HG03103 (cell line): ENCODE data around the gene UFC1.
A peak's percentile ranks its signal among the peaks of the same experiment; 100 is the strongest.

Experiments
- ATAC-seq: cut with Tn5 transposase; IDR thresholded peaks from one replicate; pipeline ENCODE4 v1.9.1; 2021; ENCODE audit warnings: low read depth; ENCODE audit not compliant: unreplicated experiment

The UFC1 gene

GRCh38 chr1:161166669-161167548 lies 13.1 kb downstream of the UFC1 start:
- ATAC-seq, result no peak

- ATAC-seq, result no peak
These were observed 15.1 kb downstream of the UFC1 start for GRCh38 chr1:161168906-161169305.

DNA sequence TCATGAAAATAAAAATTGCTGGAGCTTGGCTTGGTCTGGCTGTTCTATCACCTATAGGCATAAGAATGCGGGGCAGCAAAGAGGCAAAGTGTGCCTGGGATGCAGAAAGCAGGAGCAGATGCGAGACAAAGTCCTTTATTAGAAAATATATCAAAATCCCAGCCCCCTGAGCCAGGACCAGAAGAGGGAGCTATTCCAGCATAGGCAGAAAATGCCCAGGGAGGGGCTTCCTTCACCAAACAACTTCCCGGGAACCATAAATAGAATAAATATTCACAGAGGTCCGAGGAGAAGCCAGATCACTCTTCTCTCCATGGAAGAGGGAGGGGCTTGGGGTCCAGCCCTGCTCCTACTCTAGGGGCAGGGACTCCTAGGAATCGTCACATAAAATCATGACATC lies 17.4 kb downstream of the UFC1 start:
- ATAC-seq, result no peak

- no peak for ATAC-seq
These were observed 17.9 kb downstream of the UFC1 start for GRCh38 chr1:161171696-161172095.

DNA sequence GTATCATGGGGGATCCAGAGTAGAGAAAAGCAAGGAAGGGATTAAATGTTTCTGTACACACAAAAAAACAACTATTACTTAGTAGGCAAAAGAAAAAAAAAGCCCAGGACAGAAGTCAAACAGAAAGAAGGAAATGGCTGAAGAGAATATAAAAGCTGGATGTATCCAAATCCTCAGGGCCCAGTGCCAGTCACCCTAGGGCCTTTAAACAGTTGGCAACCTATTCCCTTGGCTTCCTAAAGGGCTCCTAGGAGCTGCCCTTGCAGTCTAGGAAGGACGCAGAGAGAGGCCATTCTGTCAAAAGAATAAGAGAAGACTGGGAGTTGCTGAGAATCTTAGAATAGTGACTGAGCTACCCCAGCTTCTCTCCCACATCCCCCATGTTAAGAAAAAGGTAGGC lies 18.6 kb downstream of the UFC1 start:
- no peak for ATAC-seq

GRCh38 chr1:161172776-161173376 lies 19.1 kb downstream of the UFC1 start:
- ATAC-seq, result no peak

DNA sequence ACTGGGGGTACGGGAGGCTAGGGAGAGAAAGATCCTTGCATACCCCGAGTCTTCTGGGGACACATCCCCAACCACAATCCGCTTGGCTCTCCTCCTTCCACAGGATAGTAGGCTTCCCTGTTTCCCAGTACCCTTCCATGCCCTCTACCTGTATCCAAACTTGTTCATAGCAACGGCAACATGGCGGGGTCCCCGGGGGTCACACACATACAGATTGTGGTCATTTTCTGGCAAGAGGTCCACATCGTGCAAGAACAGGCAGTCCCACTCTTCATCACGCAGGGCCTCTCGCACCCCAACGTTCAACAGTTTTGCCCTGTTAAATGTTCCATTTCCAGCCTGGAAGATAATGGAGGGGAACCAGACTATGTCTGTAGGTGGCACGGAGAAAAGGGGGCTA lies 19.9 kb downstream of the UFC1 start:
- no peak for ATAC-seq

- ATAC-seq, result no peak
These were observed 21.1 kb downstream of the UFC1 start for GRCh38 chr1:161174911-161175310.

DNA sequence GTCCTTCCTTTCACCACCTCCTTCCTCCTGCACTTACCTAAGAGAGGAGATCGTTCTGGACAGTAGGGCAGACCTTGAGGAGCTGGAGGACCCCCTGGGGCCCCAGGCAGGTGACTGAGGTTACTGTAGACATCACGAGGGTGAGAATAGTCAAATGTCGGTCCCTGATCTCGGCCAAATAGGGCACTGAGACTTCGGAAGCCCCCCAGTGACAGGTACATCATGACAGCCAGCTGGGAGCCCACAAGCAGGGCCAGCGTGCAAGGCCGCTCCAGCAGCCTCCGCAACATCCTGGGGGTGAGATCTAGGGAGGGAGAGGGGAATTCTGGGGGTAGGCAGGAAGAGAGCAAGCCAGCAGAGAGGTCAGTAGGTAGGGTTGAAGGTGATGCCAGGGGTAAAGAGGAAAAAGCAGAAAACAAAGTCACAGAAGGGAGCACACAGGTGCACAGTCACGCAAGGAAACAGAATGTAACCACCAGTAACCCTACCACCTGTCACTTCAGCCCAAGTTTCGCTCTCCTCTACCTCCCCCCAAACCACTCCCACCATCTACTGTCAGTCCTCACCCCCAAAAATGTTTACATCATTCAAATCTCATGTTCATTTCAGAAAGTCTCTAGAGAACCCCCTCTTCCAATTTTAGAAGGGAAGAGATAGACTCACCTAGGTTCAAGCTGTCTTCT lies 22.1 kb downstream of the UFC1 start:
- ATAC-seq, result no peak

- ATAC-seq, result no peak
These were observed 22.8 kb downstream of the UFC1 start for GRCh38 chr1:161176468-161177111.

DNA sequence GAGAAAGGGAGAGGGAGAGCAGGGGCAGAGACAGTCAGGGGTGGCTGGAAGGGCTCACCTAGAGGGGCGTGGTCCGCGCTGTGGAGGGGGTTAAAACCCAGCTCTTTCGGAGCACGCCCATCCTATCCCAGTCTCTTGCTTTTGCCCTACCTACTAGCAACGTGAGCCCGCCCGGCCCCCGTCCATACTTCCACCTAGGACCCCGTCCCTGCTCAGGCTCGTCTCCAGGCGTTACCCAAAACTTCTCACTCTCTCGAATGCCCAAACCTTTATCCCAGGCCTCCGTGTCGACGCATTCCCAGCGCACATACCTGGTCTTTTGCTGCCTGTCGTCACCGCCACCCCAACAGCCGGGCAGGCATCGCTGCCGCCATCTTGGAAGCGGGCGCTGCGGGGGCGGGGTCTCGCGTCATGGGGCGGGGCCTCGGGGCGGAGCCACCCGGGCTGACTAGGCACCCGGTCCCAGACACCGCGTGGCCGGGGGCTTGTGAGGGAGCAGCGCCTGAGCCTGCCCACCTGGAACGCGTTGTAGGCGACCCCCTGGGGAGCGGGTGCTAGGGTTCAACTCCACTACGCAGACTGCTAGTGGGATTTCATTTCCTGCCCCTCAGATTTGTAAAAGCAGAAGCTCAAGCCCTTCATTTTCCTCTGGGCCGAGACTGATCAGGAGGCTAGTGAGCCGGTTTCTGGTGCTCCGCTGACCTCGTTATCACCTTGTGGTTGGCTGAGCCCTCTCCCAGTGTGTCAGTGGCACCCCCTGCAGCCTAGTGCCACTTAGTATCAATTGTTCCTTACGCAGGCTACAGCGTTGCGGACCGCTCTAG lies 23.5 kb downstream of the UFC1 start, which contains the start of gene B4GALT3:
TSS of gene B4GALT3 (minus strand) at position 396 of the 824 bp plus-strand sequence. CDS start 1,447 bp downstream, outside the sequence.
- peak; percentile 66 for ATAC-seq

GRCh38 chr1:161177936-161178244 lies 24.1 kb downstream of the UFC1 start:
- no peak for ATAC-seq

- no peak for ATAC-seq
These were observed 25.9 kb downstream of the UFC1 start for GRCh38 chr1:161179698-161180097.

- no peak for ATAC-seq
These were observed 26.9 kb downstream of the UFC1 start for GRCh38 chr1:161180639-161181038.

GRCh38 chr1:161182214-161182613 lies 28.4 kb downstream of the UFC1 start:
- ATAC-seq, result peak; percentile 34

DNA sequence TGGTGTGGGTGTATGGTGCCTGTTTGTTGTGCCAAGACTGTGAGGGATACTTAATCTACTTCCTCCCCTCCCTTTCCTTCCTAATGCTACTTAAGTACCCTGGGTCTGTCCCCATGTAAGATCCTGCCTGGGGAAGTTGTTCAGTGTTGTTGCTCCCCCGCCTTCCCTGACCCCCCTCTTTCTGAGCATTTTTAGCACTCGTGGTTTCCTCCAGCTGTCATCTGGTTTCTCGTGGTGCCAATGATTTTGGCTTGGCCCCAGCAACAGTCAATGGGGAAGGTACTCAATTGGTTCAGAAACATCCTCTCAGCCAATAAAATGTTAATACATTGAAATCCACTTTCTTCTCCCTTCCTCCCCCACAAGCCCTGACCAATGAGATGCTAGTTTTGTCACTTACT lies 31.5 kb downstream of the UFC1 start:
- ATAC-seq, result peak; percentile 48

GRCh38 chr1:161185732-161186311 lies 32.0 kb downstream of the UFC1 start:
- no peak for ATAC-seq

DNA sequence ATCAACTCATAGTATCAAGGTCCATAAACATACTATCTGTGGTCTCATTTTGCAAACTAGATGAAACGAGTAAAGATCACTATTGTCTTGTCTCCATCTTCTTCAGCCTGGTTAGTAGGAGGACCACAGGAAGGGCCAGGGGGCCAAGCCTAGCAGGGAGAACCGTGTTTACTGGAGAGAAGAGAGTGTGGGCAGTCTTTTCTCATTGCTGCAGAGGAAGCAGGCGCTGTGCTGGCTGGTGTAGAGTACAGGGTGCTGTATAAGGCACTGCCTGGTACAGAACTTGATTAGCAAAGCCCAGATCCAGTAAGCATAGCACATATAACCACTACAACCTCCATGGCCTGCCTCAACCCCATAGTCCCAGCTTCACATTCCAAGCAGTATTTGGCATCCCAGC lies 33.5 kb downstream of the UFC1 start:
- ATAC-seq, result no peak

DNA sequence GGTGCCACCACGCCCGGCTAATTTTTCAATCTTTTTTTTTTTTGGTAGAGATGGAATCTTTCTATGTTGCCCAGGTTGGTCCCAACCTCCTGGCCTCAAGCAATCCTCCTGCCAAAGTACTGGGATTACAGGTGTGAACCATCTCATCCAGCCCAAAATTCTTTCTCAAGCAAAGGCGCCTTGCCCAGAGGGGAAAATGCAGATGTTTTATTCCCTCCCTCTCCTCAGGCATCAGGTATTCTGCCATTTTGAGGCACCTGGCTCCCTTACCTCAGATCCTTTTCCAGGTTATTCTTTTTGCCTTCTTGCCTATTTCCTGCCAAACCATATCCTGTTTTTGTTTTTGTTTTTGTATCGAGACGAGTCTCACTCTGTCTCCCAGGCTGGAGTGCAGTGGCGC lies 34.6 kb downstream of the UFC1 start:
- ATAC-seq, result no peak

GRCh38 chr1:161189036-161189435 lies 35.3 kb downstream of the UFC1 start:
- no peak for ATAC-seq
